GM06990 (cell line): ENCODE data around the gene EYA4.

Source experiments
- DNase-seq: peaks from one replicate; pipeline ENCODE4 v3.0.0-alpha.2; 2011; ENCODE audit not compliant: insufficient read length; ENCODE audit errors: extremely low read depth
- H3K27me3 ChIP-seq: replicated peaks from 2 replicates; pipeline ENCODE4 v1.6.0; 2011; ENCODE audit warnings: low read length; ENCODE audit not compliant: control insufficient read depth, insufficient read depth
- H3K36me3 ChIP-seq: 2 replicates; pipeline ENCODE4 v1.5.1; 2011; ENCODE audit warnings: low read length; ENCODE audit not compliant: control insufficient read depth, insufficient read depth
- H3K4me3 ChIP-seq: replicated peaks from 2 replicates; pipeline ENCODE4 v1.5.1; 2011; ENCODE audit warnings: low read depth, mild to moderate bottlenecking, control low read depth, low read length
- TF ChIP-seq, protein P1 (sequence below): IDR thresholded peaks from 2 replicates; pipeline ENCODE4 v1.5.1; 2011; ENCODE audit warnings: low read length, control low read depth, mild to moderate bottlenecking, inconsistent platforms; ENCODE audit not compliant: insufficient read depth, poor library complexity, severe bottlenecking

Gene EYA4

GRCh38 chr6:133251688-133252087 lies 10.5 kb downstream of the EYA4 start:
- DNase-seq = no peak
- no peak overlapping the region for H3K4me3 ChIP-seq
- no peaks in the 10 kb centered on the region for H3K36me3 ChIP-seq
- no peaks in the 10 kb centered on the region for H3K27me3 ChIP-seq
- TF ChIP-seq, protein P1, sequence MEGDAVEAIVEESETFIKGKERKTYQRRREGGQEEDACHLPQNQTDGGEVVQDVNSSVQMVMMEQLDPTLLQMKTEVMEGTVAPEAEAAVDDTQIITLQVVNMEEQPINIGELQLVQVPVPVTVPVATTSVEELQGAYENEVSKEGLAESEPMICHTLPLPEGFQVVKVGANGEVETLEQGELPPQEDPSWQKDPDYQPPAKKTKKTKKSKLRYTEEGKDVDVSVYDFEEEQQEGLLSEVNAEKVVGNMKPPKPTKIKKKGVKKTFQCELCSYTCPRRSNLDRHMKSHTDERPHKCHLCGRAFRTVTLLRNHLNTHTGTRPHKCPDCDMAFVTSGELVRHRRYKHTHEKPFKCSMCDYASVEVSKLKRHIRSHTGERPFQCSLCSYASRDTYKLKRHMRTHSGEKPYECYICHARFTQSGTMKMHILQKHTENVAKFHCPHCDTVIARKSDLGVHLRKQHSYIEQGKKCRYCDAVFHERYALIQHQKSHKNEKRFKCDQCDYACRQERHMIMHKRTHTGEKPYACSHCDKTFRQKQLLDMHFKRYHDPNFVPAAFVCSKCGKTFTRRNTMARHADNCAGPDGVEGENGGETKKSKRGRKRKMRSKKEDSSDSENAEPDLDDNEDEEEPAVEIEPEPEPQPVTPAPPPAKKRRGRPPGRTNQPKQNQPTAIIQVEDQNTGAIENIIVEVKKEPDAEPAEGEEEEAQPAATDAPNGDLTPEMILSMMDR = no peak

DNA sequence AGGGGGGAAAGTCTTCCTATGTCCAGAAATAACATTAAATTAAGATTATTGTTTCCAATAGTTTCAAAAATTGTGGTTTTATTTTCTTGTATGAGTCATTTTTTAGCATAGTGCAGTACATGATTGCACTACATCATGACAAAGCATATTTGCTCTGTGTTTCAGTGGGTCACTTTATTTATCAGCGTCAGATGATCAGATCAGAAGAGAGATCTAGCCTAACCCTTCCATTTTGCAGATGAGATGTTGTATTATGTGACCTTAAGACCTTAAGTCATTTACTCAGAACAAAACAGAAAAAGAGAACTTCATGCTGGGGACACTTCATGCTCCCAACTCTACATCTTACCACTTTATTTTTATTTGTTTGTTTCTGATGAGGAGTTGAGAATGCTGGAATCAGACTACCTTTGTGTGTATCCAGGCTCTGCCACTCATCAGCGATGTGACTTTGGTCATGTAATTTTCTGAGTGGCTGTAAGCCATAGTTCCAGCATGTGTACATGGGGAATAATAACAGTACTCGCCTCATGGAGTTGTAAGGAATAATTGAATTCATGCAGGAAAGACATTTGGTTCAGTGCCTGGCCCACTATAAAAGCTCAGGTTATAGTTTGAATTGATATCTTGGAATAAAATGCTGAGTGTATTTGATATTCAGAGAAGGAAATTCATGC lies 13.5 kb downstream of the EYA4 start:
- DNase-seq = no peak
- H3K36me3 ChIP-seq = no peaks in the 10 kb centered on the region
- H3K27me3 ChIP-seq = no peaks in the 10 kb centered on the region
- TF ChIP-seq, protein P1 = no peak
- H3K4me3 ChIP-seq = no peak overlapping the region

GRCh38 chr6:133257545-133258105 lies 16.5 kb downstream of the EYA4 start:
- Histone ChIP-seq H3K27me3 (no peaks in the 10 kb centered on the region), H3K4me3 (no peak overlapping the region), H3K36me3 (no peaks in the 10 kb centered on the region)
- no peak for DNase-seq
- TF ChIP-seq, protein P1 = no peak

DNA sequence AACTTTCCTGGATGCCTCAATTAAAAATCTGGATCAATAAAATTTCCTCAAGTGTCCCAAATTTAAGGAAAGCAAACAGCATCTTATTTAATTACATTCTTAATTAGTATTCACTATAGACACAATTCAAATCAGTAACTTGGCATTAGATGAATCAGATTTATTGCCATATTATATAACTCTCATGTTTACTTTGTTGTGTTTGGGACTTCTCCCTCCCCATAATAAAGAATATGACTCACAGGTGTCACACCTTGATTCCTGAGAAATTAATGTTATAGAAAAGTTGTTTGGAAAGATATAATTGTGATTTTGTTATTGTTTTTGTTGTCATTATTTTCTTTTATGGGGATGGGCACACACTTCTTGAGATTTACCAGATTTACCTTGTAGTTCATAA lies 18.4 kb downstream of the EYA4 start:
- TF ChIP-seq, protein P1 = no peak
- Histone ChIP-seq H3K4me3 (no peak overlapping the region), H3K27me3 (no peaks in the 10 kb centered on the region; the same call in 1 of the 2 replicates), H3K36me3 (no peaks in the 10 kb centered on the region)
- DNase-seq = no peak

GRCh38 chr6:133262804-133263203 lies 21.6 kb downstream of the EYA4 start:
- TF ChIP-seq, protein P1 = no peak
- no peak overlapping the region for H3K4me3 ChIP-seq
- no peaks in the 10 kb centered on the region for H3K36me3 ChIP-seq
- no peak for DNase-seq
- H3K27me3 ChIP-seq = no peaks in the 10 kb centered on the region; the same call in 1 of the 2 replicates
